GM23248 (cell line): ENCODE data around the gene GFRA3. TPM values are rescaled to one million over a fixed set of nuclear protein-coding genes. Genes with fewer than 3 reads are reported as not detected.

Experiments used
- DNase-seq: peaks from one replicate; pipeline ENCODE4 v3.0.0-alpha.2; 2015
- H2AFZ ChIP-seq: fragments of 200-600 bp; sonication (generic); 2 replicates; pipeline ENCODE4 v1.6.1; 2016; ENCODE audit warnings: antibody characterized with exemption
- H3F3A ChIP-seq: fragments of 200-600 bp; sonication (generic); 2 replicates; pipeline ENCODE4 v1.6.1; 2016; ENCODE audit warnings: mild to moderate bottlenecking, antibody characterized with exemption, mixed run types; ENCODE audit not compliant: insufficient read depth
- H3K27ac ChIP-seq: fragments of 200-600 bp; sonication (generic); 2 replicates; pipeline ENCODE4 v1.5.1; 2016; ENCODE audit warnings: mild to moderate bottlenecking
- H3K27me3 ChIP-seq: fragments of 200-600 bp; sonication (generic); replicated peaks from 2 replicates; pipeline ENCODE4 v1.6.1; 2016; ENCODE audit warnings: mild to moderate bottlenecking; ENCODE audit not compliant: insufficient read depth
- H3K36me3 ChIP-seq: fragments of 200-600 bp; sonication (generic); 2 replicates; pipeline ENCODE4 v1.6.1; 2016; ENCODE audit warnings: low read depth, mild to moderate bottlenecking
- H3K4me1 ChIP-seq: fragments of 200-600 bp; sonication (generic); 2 replicates; pipeline ENCODE4 v1.6.1; 2016; ENCODE audit warnings: mild to moderate bottlenecking; ENCODE audit not compliant: insufficient read depth
- H3K4me2 ChIP-seq: fragments of 200-600 bp; sonication (generic); one replicate; pipeline ENCODE4 v1.6.1; 2016; ENCODE audit warnings: mild to moderate bottlenecking; ENCODE audit not compliant: unreplicated experiment
- H3K4me3 ChIP-seq: fragments of 200-600 bp; sonication (generic); 2 replicates; pipeline ENCODE4 v1.5.1; 2016; ENCODE audit warnings: mild to moderate bottlenecking
- H3K79me2 ChIP-seq: fragments of 200-600 bp; sonication (generic); 2 replicates; pipeline ENCODE4 v1.6.1; 2016; ENCODE audit warnings: mild to moderate bottlenecking; ENCODE audit not compliant: insufficient read depth
- H3K9ac ChIP-seq: fragments of 200-600 bp; sonication (generic); 2 replicates; pipeline ENCODE4 v1.6.1; 2016; ENCODE audit warnings: mild to moderate bottlenecking
- H3K9me2 ChIP-seq: fragments of 200-600 bp; sonication (generic); 2 replicates; pipeline ENCODE4 v1.6.1; 2016; ENCODE audit warnings: mixed run types, mild to moderate bottlenecking, moderate library complexity; ENCODE audit not compliant: insufficient read depth
- H3K9me3 ChIP-seq: fragments of 200-600 bp; sonication (generic); one replicate; pipeline ENCODE4 v1.6.1; 2017; ENCODE audit warnings: low read depth
- H4K20me1 ChIP-seq: fragments of 200-600 bp; sonication (generic); 2 replicates; pipeline ENCODE4 v1.6.0; 2016; ENCODE audit not compliant: insufficient read depth
- EZH2 ChIP-seq: fragments of 200-600 bp; sonication (generic); IDR thresholded peaks from 2 replicates; pipeline ENCODE4 v1.6.1; 2018; ENCODE audit warnings: antibody characterized with exemption, mild to moderate bottlenecking; ENCODE audit not compliant: insufficient read depth, poor library complexity, severe bottlenecking
- EZH2phosphoT487 ChIP-seq: fragments of 200-600 bp; sonication (generic); IDR thresholded peaks from 2 replicates; pipeline ENCODE4 v1.6.1; 2018; ENCODE audit warnings: antibody characterized with exemption, moderate library complexity, mild to moderate bottlenecking, low read depth; ENCODE audit not compliant: insufficient read depth
- WGBS, 2 experiments: methylation state at CpG; one replicate each; pipeline ENCODE4 v1.1.6; 2015 to 2017; ENCODE audit warnings: low lambda C conversion rate in 2 of 2, low coverage in 1 of 2; ENCODE audit errors: missing lambda C conversion rate in 2 of 2; 5-methylcytosine and 5-hydroxymethylcytosine counted together
- in situ Hi-C: fragments of 300-500 bp; cut with MboI; formaldehyde crosslinking; loops from 2 replicates; pipeline ENCODE4 v1.15.0; 2020
- polyA plus RNA-seq: library from polyadenylated mRNA; unstranded; fragments of >200 nt; fragmentation: Nextera tagmentation; extraction: Ambion mirVana; gene quantifications from 2 replicates; pipeline ENCODE4 v1.2.1, GENCODE V29; 2016
- total RNA-seq: library from RNA; depleted of rRNA; stranded (reverse); fragments of >200 nt; shearing (Covaris generic); gene quantifications from 2 replicates; pipeline ENCODE4 v1.2.3, GENCODE V29; 2014

The GFRA3 gene
- total and polyA plus RNA-seq, 2 experiments from 2014 or later: not detected

- H3K4me2 ChIP-seq: no peak overlapping the region
- no peaks in the 10 kb centered on the region for H4K20me1 ChIP-seq
- H3K36me3 ChIP-seq: no peaks in the 10 kb centered on the region
- H3K27ac ChIP-seq: no peak overlapping the region
- H3K79me2 ChIP-seq: no peaks in the 10 kb centered on the region
- H3K9me2 ChIP-seq: no peaks in the 10 kb centered on the region
- no peaks in the 10 kb centered on the region for H3K27me3 ChIP-seq
- in situ Hi-C loops: no loop called here
- no peak for TF ChIP-seq EZH2
- no peak for TF ChIP-seq EZH2phosphoT487
- H3K9me3 ChIP-seq: no peaks in the 10 kb centered on the region
- no peak overlapping the region for H3K4me3 ChIP-seq
- no peak overlapping the region for H3K9ac ChIP-seq
- no peaks in the 10 kb centered on the region for H3F3A ChIP-seq
- 88 to 95% methylated on average over 1 of the region's 1 CpG for WGBS, 2 experiments
- no peak overlapping the region for H2AFZ ChIP-seq
- no peak for DNase-seq
- no peaks in the 10 kb centered on the region for H3K4me1 ChIP-seq
Measured at GRCh38 chr5:138305797-138306196, 31.4 kb upstream of the GFRA3 start.

- 71 to 74% methylated on average over 6 of the region's 6 CpGs for WGBS, 2 experiments
- Histone ChIP-seq H3K4me1 (no peaks in the 10 kb centered on the region), H3F3A (no peaks in the 10 kb centered on the region), H3K9ac (no peak overlapping the region), H3K4me3 (no peak overlapping the region), H3K4me2 (no peak overlapping the region), H2AFZ (no peak overlapping the region), H3K36me3 (no peaks in the 10 kb centered on the region), H3K27ac (no peak overlapping the region), H3K9me3 (no peaks in the 10 kb centered on the region), H3K27me3 (no peaks in the 10 kb centered on the region), H4K20me1 (no peaks in the 10 kb centered on the region), H3K79me2 (no peaks in the 10 kb centered on the region), H3K9me2 (no peaks in the 10 kb centered on the region)
- no peak for TF ChIP-seq EZH2
- no peak for TF ChIP-seq EZH2phosphoT487
- in situ Hi-C loops: no loop called here
- peak; percentile 26 for DNase-seq
Measured at GRCh38 chr5:138303372-138303771, 29.0 kb upstream of the GFRA3 start.

DNA sequence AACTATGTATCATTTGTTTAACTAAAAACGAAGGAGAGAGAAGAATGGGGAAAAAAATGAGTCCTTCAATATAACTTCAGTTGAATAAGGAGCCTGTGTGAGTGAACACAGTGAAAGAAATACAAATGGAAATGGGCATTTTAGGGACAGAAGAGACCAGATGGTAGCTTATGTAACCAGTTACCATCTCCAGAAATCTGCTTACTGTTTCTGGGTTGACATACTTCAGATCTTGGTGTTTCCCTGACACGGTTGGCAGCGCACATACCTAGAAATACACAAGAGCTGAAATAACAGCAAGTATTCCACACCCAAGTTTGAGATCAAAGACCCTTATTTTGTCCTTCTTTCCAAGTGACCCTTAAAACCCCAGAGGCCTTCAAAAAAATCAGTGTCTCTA, 14.9 kb upstream of the GFRA3 start:
- H3K9me2 ChIP-seq: no peaks in the 10 kb centered on the region
- no peaks in the 10 kb centered on the region for H3F3A ChIP-seq
- no peaks in the 10 kb centered on the region for H3K9me3 ChIP-seq
- H3K27me3 ChIP-seq: no peaks in the 10 kb centered on the region
- no peaks in the 10 kb centered on the region for H3K79me2 ChIP-seq
- H2AFZ ChIP-seq: no peak overlapping the region
- no peaks in the 10 kb centered on the region for H3K36me3 ChIP-seq
- H3K4me3 ChIP-seq: no peak overlapping the region
- no peak overlapping the region for H3K9ac ChIP-seq
- no peak overlapping the region for H3K4me2 ChIP-seq
- 92 to 98% methylated on average over 3 of the region's 3 CpGs for WGBS, 2 experiments
- H3K27ac ChIP-seq: no peak overlapping the region
- in situ Hi-C loops: no loop called here
- DNase-seq: no peak
- TF ChIP-seq EZH2phosphoT487: no peak
- no peak for TF ChIP-seq EZH2
- no peaks in the 10 kb centered on the region for H3K4me1 ChIP-seq
- H4K20me1 ChIP-seq: no peaks in the 10 kb centered on the region

DNA sequence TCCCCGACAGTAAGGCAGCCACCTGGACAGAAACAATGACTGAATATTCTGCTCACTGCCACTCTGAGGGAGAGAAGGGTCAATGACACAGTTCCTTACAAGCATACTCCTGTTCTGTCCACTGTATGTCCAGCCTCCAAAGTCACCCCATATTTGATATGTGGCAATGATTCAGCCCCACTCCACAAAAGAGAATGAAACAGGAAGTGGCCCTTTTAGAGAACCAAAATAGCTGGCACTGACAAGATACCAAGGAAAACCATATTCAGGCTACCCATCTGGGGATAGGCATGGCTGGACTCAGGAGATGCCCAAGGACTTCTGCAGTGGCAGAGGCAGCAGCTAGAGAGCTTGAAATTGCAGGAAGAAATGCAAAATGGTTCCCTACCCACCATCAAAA, 12.8 kb upstream of the GFRA3 start:
- Histone ChIP-seq H3K9me3 (no peaks in the 10 kb centered on the region), H3K9ac (no peak overlapping the region), H3K36me3 (no peaks in the 10 kb centered on the region), H4K20me1 (no peaks in the 10 kb centered on the region), H3K4me1 (no peaks in the 10 kb centered on the region), H3K79me2 (no peaks in the 10 kb centered on the region), H3K4me3 (no peak overlapping the region), H3F3A (no peaks in the 10 kb centered on the region), H3K4me2 (no peak overlapping the region), H3K27me3 (no peaks in the 10 kb centered on the region), H2AFZ (peak overlapping the region; percentile 39; the same call in 1 of the 2 replicates), H3K27ac (no peak overlapping the region), H3K9me2 (no peaks in the 10 kb centered on the region)
- DNase-seq: no peak
- 100% methylated on average over 1 of the region's 1 CpG for WGBS, 2 experiments
- TF ChIP-seq EZH2phosphoT487 (no peak), EZH2 (no peak)
- in situ Hi-C loops: no loop called here
